Liver (tissue), 9 donors: ENCODE data around the gene SLC38A6. TPM values are rescaled to one million over a fixed set of nuclear protein-coding genes. Genes with fewer than 3 reads are reported as not detected.

Experiments
- DNase-seq: peaks from one replicate; pipeline ENCODE4 v3.0.0-alpha.2; 2017; ENCODE audit warnings: low spot score
- H3K27ac ChIP-seq, 2 donors: one replicate each; pipeline ENCODE4 v1.7.0; 2013; ENCODE audit warnings: inconsistent platforms in 2 of 2, low read length in 2 of 2, control low read depth in 1 of 2, low read depth in 1 of 2, mild to moderate bottlenecking in 1 of 2
- H3K27me3 ChIP-seq, 4 donors: one replicate each; pipeline versions ENCODE4 v1.6.1 to v1.7.0; 2013; ENCODE audit warnings: low read length in 3 of 4, inconsistent platforms in 1 of 4, mild to moderate bottlenecking in 1 of 4, moderate library complexity in 1 of 4; ENCODE audit not compliant: control insufficient read depth in 4 of 4, insufficient read depth in 4 of 4
- H3K36me3 ChIP-seq, 4 donors: one replicate each; pipeline versions ENCODE4 v1.6.1 to v1.7.0; 2013; ENCODE audit warnings: low read length in 3 of 4, mild to moderate bottlenecking in 3 of 4, low read depth in 1 of 4, moderate library complexity in 1 of 4; ENCODE audit not compliant: control insufficient read depth in 4 of 4, insufficient read depth in 3 of 4
- H3K4me1 ChIP-seq, 4 donors: one replicate each; pipeline versions ENCODE4 v1.6.1 to v1.7.0; 2013; ENCODE audit warnings: low read length in 3 of 4, mild to moderate bottlenecking in 3 of 4, moderate library complexity in 1 of 4; ENCODE audit not compliant: control insufficient read depth in 4 of 4, insufficient read depth in 4 of 4
- H3K4me3 ChIP-seq, 3 donors: one replicate each; pipeline versions ENCODE4 v1.6.1 to v1.7.0; 2013; ENCODE audit warnings: low read length in 3 of 3, control low read depth in 1 of 3, low read depth in 1 of 3, mild to moderate bottlenecking in 1 of 3
- H3K9ac ChIP-seq, 2 donors: one replicate each; pipeline ENCODE4 v1.7.0; 2013; ENCODE audit warnings: low read length in 2 of 2, mild to moderate bottlenecking in 2 of 2, moderate library complexity in 2 of 2, control low read depth in 1 of 2, low read depth in 1 of 2
- H3K9me3 ChIP-seq, 4 donors: one replicate each; pipeline versions ENCODE4 v1.6.1 to v1.7.0; 2013; ENCODE audit warnings: low read length in 3 of 4; ENCODE audit not compliant: control insufficient read depth in 4 of 4
- EGR1 ChIP-seq, 2 donors: IDR thresholded peaks; 2 replicates each; pipeline ENCODE4 v1.6.1; 2016 to 2018; ENCODE audit warnings: antibody characterized with exemption in 2 of 2, low read depth in 2 of 2
- FOXA1 ChIP-seq: IDR thresholded peaks from 2 replicates; pipeline ENCODE4 v1.6.1; 2016; ENCODE audit warnings: antibody characterized with exemption
- FOXA2 ChIP-seq: IDR thresholded peaks from 2 replicates; pipeline ENCODE4 v1.6.1; 2016; ENCODE audit warnings: antibody characterized with exemption
- GABPA ChIP-seq, 2 donors: IDR thresholded peaks in 1 of 2; conservative IDR thresholded peaks in 1 of 2; 2 replicates each; pipeline ENCODE4 v1.6.1; 2016; ENCODE audit warnings: antibody characterized with exemption in 2 of 2, mild to moderate bottlenecking in 1 of 2, moderate library complexity in 1 of 2
- HNF4A ChIP-seq, 2 donors: conservative IDR thresholded peaks; 2 replicates each; pipeline ENCODE4 v1.6.1; 2016; ENCODE audit warnings: antibody characterized with exemption in 2 of 2, mild to moderate bottlenecking in 2 of 2
- HNF4G ChIP-seq: IDR thresholded peaks from 2 replicates; pipeline ENCODE4 v1.6.1; 2016; ENCODE audit warnings: antibody characterized with exemption
- JUND ChIP-seq, 2 donors: IDR thresholded peaks; 2 replicates each; pipeline ENCODE4 v1.6.1; 2016; ENCODE audit warnings: antibody characterized with exemption in 2 of 2
- MAX ChIP-seq: IDR thresholded peaks from 2 replicates; pipeline ENCODE4 v1.6.1; 2016; ENCODE audit warnings: antibody characterized with exemption
- NR2F2 ChIP-seq: IDR thresholded peaks from 2 replicates; pipeline ENCODE4 v1.6.1; 2016; ENCODE audit warnings: antibody characterized with exemption
- RAD21 ChIP-seq, 2 donors: IDR thresholded peaks; 2 replicates each; pipeline ENCODE4 v1.6.1; 2016; ENCODE audit warnings: antibody characterized with exemption in 2 of 2, mild to moderate bottlenecking in 2 of 2
- REST ChIP-seq: IDR thresholded peaks from 2 replicates; pipeline ENCODE4 v1.6.1; 2016; ENCODE audit warnings: antibody characterized with exemption, mild to moderate bottlenecking
- RXRA ChIP-seq, 2 donors: IDR thresholded peaks; 2 replicates each; pipeline ENCODE4 v1.6.1; 2017 to 2018; ENCODE audit warnings: antibody characterized with exemption in 2 of 2, mild to moderate bottlenecking in 1 of 2
- SP1 ChIP-seq: IDR thresholded peaks from 2 replicates; pipeline ENCODE4 v1.6.1; 2018; ENCODE audit warnings: antibody characterized with exemption, mild to moderate bottlenecking
- TAF1 ChIP-seq: conservative IDR thresholded peaks from 2 replicates; pipeline ENCODE4 v1.6.1; 2016; ENCODE audit warnings: antibody characterized with exemption, mild to moderate bottlenecking
- YY1 ChIP-seq: IDR thresholded peaks from 2 replicates; pipeline ENCODE4 v1.6.1; 2016; ENCODE audit warnings: antibody characterized with exemption, mild to moderate bottlenecking
- ZBTB33 ChIP-seq: IDR thresholded peaks from 2 replicates; pipeline ENCODE4 v1.6.1; 2016; ENCODE audit warnings: antibody characterized with exemption
- WGBS: extraction: QIAGEN DNeasy Blood & Tissue Kit; methylation state at CpG from one replicate; pipeline ENCODE4 v1.1.7; 2013; 5-methylcytosine and 5-hydroxymethylcytosine counted together
- polyA plus RNA-seq, 2 donors: library from polyadenylated mRNA; stranded (reverse) in 1 of 2; unstranded in 1 of 2; fragments of 200-250 nt in 1 of 2; fragments of >200 nt in 1 of 2; fragmentation: Nextera tagmentation in 1 of 2; extraction: Ambion mirVana in 1 of 2; gene quantifications; one replicate each; pipeline versions ENCODE4 v1.2.1 to v1.2.3, GENCODE V29; 2013 to 2015
- total RNA-seq, 2 donors: library from RNA; depleted of rRNA; stranded (reverse); fragments of >200 nt; gene quantifications; one replicate each; pipeline ENCODE4 v1.2.3, GENCODE V29; 2014
- TF ChIP-seq, protein P1 (sequence below): fragments of 150-350 bp; IDR thresholded peaks from 2 replicates; pipeline ENCODE4 v1.5.1; 2017; ENCODE audit warnings: improper control_type of control experiment, low read depth, low read length; ENCODE audit not compliant: missing input control
- TF ChIP-seq, protein P2 (sequence below): IDR thresholded peaks from 2 replicates; pipeline ENCODE4 v1.6.1; 2016; ENCODE audit warnings: antibody characterized with exemption
- donor health status: healthy.
- donor health status: healthy.
- donor health status: healthy.
- donor health status: healthy.
- donor health status: healthy.

The SLC38A6 gene
- total and polyA plus RNA-seq, 4 donors, result 2.6 to 10.6 (median 6.4) TPM

DNA sequence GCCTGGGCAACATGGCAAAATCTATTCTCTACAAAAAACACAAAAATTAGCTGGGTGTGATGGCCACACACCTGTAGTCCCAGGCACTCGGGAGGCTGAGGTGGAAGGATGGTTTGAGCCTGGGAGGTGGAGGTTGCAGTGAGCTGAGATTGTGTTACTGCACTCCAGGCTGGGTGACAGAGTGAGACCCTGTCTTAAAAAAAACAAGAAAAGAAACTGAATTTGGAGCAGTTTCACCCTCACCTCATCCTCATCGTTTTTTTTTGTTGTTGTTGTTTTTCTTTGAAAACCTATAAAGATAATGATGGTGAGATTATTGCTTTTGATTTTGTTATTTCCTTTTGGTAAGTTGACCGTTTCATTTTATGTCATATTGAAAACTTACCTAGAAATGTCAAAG is 60.7 kb downstream of the SLC38A6 start:
- DNase-seq, result no peak
- Histone ChIP-seq H3K9me3 (no peaks in the 10 kb centered on the region), H3K9ac (no peak overlapping the region), H3K27me3 (no peaks in the 10 kb centered on the region), H3K27ac (no peak overlapping the region), H3K4me3 (no peak overlapping the region), H3K4me1 (no peaks in the 10 kb centered on the region), H3K36me3 (no peaks in the 10 kb centered on the region)
- TF ChIP-seq FOXA1 (no peak), TAF1 (no peak), RAD21 (IDR thresholded peaks at IDR 0.05) (no peak), YY1 (no peak), EGR1 (IDR thresholded peaks at IDR 0.05; ENCODE audit: low read depth in 2 of 2) (no peak)
- 82% methylated on average over 3 of the region's 3 CpGs for WGBS

- no peak for DNase-seq
- Histone ChIP-seq H3K9me3 (no peaks in the 10 kb centered on the region), H3K4me1 (no peaks in the 10 kb centered on the region), H3K27me3 (no peaks in the 10 kb centered on the region), H3K27ac (no peak overlapping the region), H3K9ac (no peak overlapping the region), H3K4me3 (no peak overlapping the region), H3K36me3 (no peaks in the 10 kb centered on the region)
- TF ChIP-seq ZBTB33, result no peak
- TF ChIP-seq FOXA2, result no peak
- no peak for TF ChIP-seq JUND (IDR thresholded peaks at IDR 0.05)
- TF ChIP-seq SP1, result no peak
- TF ChIP-seq REST, result no peak
- no peak for TF ChIP-seq GABPA (IDR thresholded peaks at IDR 0.05 in 1 of 2, conservative IDR thresholded peaks at IDR 0.05 in 1 of 2)
- no peak for TF ChIP-seq NR2F2
- TF ChIP-seq, protein P1, sequence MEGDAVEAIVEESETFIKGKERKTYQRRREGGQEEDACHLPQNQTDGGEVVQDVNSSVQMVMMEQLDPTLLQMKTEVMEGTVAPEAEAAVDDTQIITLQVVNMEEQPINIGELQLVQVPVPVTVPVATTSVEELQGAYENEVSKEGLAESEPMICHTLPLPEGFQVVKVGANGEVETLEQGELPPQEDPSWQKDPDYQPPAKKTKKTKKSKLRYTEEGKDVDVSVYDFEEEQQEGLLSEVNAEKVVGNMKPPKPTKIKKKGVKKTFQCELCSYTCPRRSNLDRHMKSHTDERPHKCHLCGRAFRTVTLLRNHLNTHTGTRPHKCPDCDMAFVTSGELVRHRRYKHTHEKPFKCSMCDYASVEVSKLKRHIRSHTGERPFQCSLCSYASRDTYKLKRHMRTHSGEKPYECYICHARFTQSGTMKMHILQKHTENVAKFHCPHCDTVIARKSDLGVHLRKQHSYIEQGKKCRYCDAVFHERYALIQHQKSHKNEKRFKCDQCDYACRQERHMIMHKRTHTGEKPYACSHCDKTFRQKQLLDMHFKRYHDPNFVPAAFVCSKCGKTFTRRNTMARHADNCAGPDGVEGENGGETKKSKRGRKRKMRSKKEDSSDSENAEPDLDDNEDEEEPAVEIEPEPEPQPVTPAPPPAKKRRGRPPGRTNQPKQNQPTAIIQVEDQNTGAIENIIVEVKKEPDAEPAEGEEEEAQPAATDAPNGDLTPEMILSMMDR, result no peak
- no peak for TF ChIP-seq HNF4A (conservative IDR thresholded peaks at IDR 0.05)
- TF ChIP-seq TAF1, result no peak
- no peak for TF ChIP-seq HNF4G
- no peak for TF ChIP-seq FOXA1
- no peak for TF ChIP-seq RAD21 (IDR thresholded peaks at IDR 0.05)
- no peak for TF ChIP-seq MAX
- no peak for TF ChIP-seq YY1
- TF ChIP-seq RXRA (IDR thresholded peaks at IDR 0.05), result no peak
- TF ChIP-seq, protein P2, sequence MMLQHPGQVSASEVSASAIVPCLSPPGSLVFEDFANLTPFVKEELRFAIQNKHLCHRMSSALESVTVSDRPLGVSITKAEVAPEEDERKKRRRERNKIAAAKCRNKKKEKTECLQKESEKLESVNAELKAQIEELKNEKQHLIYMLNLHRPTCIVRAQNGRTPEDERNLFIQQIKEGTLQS, result no peak
- TF ChIP-seq EGR1 (IDR thresholded peaks at IDR 0.05; ENCODE audit: low read depth in 2 of 2), result no peak
These were observed 61.2 kb downstream of the SLC38A6 start for GRCh38 chr14:61042220-61042619.
